ENCODE measurements around the gene IGF2R.
"Not testable (repeated sequence)": the region's sequence is repeated elsewhere in the genome, so short reads cannot be mapped to it uniquely, and the experiment has no call there.

Gene IGF2R

DNA sequence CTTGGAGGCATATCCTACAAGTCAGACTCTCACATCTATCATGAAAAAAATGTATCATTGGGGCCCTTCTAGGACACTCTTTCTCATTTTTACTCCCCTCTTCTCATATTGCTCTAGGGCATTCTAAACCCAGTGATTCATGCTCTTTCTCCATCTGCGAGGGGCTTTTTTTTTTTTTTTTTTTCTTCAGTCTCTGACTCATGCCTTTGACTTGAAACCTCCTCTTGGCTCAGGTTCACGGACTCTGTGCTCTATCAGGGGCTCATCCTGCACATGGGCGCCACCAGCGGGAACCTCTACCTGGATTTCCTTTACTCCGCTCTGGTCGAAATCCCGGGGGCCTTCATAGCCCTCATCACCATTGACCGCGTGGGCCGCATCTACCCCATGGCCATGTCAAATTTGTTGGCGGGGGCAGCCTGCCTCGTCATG, 170.6 kb downstream of the IGF2R start:
- TF ChIP-seq, protein P1, sequence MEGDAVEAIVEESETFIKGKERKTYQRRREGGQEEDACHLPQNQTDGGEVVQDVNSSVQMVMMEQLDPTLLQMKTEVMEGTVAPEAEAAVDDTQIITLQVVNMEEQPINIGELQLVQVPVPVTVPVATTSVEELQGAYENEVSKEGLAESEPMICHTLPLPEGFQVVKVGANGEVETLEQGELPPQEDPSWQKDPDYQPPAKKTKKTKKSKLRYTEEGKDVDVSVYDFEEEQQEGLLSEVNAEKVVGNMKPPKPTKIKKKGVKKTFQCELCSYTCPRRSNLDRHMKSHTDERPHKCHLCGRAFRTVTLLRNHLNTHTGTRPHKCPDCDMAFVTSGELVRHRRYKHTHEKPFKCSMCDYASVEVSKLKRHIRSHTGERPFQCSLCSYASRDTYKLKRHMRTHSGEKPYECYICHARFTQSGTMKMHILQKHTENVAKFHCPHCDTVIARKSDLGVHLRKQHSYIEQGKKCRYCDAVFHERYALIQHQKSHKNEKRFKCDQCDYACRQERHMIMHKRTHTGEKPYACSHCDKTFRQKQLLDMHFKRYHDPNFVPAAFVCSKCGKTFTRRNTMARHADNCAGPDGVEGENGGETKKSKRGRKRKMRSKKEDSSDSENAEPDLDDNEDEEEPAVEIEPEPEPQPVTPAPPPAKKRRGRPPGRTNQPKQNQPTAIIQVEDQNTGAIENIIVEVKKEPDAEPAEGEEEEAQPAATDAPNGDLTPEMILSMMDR (conservative IDR thresholded peaks at IDR 0.05; ENCODE audit: low read depth): no peak
- POLR2A ChIA-PET (ENCODE audit: low non-redundant PET): no interaction called here
- CTCF ChIA-PET: no interaction called here
- peak; percentile 86 for DNase-seq (ENCODE audit: low spot score)
- H3K27ac ChIP-seq: peak overlapping the region; percentile 71

DNA sequence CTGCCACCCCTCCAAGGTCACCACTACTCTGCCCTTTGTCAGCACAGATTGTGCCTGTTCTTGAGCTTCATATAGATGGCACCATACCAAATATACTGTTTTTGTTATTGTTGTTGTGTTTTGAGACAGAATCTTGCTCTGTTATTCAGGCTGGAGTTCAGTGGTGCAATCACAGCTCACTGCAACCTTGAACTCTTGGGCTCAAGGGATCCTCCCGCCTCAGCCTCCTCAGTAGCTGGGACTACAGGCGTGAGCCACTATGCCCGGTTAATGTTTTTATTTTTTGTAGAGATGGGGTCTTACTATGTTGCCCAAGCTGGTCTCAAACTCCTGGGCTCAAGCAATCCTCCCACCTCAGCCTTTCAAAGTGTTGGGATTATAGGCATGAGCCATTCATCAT, 171.6 kb downstream of the IGF2R start:
- POLR2A ChIA-PET (ENCODE audit: low non-redundant PET); H3K27ac ChIP-seq; DNase-seq (ENCODE audit: low spot score): not testable (repeated sequence)
- CTCF ChIA-PET: interaction anchor here (0.5 kb wide), 1 partner anchor 1200 kb away, joined by 3 read pairs; no protein-coding TSS in a partner anchor

DNA sequence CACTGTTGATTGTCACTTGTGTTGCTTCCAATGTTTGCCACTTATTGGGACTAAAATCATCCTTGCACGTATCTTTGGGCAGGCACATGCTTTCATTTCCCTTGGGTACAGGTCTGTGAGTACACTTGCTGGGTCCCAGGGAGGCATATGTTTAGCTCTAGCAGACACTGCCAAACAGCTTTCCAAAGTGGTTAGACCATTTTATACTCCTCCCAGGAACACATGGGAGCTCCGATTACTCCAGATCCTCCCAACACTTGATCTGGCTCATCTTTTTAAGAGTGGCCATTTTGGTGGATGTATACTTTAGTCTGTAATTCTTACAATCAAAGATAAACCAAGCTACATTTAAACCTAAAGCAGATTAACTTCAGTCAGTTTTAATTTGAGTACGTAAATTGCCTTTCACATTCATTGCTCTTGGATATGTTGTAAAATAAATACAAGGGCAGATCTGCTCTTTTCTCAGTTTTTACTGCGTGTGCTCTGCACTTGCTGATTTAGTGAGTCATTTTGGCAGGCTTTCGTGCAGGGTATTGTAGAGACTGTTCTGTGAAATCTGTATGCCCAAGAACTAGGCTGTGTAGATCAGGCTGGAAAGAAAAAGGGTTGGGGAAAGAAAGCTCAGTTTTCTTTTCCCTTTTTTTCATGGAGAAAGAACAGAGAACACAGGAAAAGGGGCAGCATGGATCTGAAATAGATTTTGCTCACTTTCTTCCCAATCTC, 172.3 kb downstream of the IGF2R start:
- no peak for DNase-seq (ENCODE audit: low spot score)
- H3K27ac ChIP-seq: no peak overlapping the region
- ChIA-PET CTCF (interaction anchor here (0.5 kb wide), 1 partner anchor 1200 kb away, joined by 3 read pairs; no protein-coding TSS in a partner anchor), POLR2A (ENCODE audit: low non-redundant PET) (no interaction called here)
- TF ChIP-seq, protein P1 (conservative IDR thresholded peaks at IDR 0.05; ENCODE audit: low read depth): no peak

DNA sequence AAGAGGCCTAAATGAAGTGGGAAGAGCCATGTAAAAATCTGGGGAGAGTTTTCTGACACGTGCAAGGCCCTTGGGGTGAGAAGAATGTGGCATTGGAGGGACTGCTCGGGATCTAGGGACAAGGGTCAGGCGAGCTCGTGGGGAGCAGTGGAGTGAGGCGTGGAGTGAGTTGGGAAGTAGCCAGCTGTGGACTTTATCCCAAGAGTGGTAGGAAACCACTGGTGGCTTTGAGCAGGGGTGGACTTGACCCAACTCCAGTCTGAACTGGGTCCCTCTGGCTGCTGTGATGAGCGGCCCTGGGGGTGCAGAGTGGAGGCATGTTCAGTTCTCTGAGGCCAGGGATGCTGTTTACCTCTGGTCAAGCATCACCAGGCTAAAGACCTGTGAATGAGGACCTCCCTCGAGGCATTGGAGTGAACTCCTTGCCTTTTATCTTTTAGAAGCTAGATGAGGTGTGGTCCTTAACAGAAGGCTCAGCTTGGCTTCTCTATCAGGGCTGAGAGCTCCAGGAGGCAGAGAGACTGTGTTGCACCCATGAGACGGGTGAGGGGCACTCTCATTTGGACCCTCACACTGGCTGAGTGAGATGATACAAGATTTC, 173.3 kb downstream of the IGF2R start:
- CTCF ChIA-PET: interaction anchor here (0.6 kb wide), 1 partner anchor 372 kb away, joined by 3 read pairs; no protein-coding TSS in a partner anchor
- POLR2A ChIA-PET (ENCODE audit: low non-redundant PET): no interaction called here
- no peak overlapping the region for H3K27ac ChIP-seq

DNA sequence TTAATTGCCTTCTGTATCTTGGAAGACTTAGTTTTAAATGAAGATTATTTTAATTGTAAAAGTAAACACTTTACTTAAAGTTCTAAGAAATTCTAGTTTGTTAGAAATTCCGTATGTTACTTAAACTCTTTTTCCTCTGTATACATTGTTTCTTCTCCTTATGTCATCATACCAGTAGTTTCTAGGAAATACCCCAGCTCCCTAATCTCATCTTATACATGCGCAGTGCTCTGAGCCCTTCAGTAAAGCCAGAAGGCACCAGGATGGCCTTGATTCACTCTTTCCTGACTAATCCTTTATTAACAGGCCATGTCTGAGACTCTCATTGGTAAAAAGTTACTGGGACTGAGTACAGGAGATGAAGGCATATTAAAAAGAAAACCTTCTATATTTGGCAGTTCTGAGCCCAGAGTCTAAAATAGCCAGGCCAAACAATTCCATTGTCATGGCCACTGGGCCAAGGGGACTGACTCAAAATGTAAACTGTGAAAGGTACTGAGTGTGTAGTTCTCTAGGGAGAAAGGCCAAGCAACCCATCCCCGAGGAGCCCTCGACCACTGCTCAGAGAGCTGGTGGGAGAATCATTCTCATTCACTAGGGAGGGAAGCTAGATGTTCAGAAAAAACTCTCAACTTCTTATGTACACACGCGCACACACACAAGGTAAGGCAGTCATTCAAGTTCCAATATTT, 177.7 kb downstream of the IGF2R start:
- no peak for DNase-seq (ENCODE audit: low spot score)
- H3K27ac ChIP-seq: no peak overlapping the region
- TF ChIP-seq, protein P1 (conservative IDR thresholded peaks at IDR 0.05; ENCODE audit: low read depth): no peak
- CTCF ChIA-PET: interaction anchor here (0.7 kb wide), 1 partner anchor 309 kb away, joined by 3 read pairs; no protein-coding TSS in a partner anchor
- POLR2A ChIA-PET (ENCODE audit: low non-redundant PET): no interaction called here

More for the DNA sequence above, 173.3 kb downstream of the IGF2R start:
- TF ChIP-seq, protein P1 (conservative IDR thresholded peaks at IDR 0.05; ENCODE audit: low read depth): no peak
- DNase-seq (ENCODE audit: low spot score): no peak

DNA sequence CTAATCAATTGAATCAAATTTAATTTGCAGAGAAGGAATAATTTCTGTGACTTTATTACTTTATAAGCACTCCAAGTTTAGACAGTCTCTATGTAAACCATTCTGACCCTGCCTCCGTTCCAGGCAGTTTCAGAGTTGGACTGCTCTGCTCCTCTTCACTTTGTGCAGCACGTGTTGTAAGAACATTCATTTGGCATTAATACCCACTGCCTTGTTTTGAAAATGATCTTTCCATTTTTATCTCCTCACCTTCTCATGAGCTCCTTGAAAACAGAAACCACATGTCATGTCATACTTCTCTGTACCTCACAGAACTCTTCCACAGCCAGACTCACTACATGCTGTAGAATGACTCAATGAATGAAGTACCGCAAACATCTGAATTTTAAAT, 178.3 kb downstream of the IGF2R start:
- CTCF ChIA-PET: no interaction called here
- TF ChIP-seq, protein P1 (conservative IDR thresholded peaks at IDR 0.05; ENCODE audit: low read depth): no peak
- POLR2A ChIA-PET (ENCODE audit: low non-redundant PET): no interaction called here
- no peak overlapping the region for H3K27ac ChIP-seq
- no peak for DNase-seq (ENCODE audit: low spot score)
